NT2/D1 (cell line): ENCODE results near the gene UBN2.

ENCODE experiments used
- SUZ12 ChIP-seq: IDR thresholded peaks from 2 replicates; pipeline ENCODE4 v1.6.1; 2011; ENCODE audit not compliant: insufficient read length, insufficient read depth; ENCODE audit errors: extremely low read depth
- ZNF274 ChIP-seq: IDR thresholded peaks from 2 replicates; pipeline ENCODE4 v1.6.1; 2011; ENCODE audit warnings: mild to moderate bottlenecking, low read depth, low read length

- no peak for TF ChIP-seq ZNF274
- no peak for TF ChIP-seq SUZ12
These were observed 110.8 kb downstream of the UBN2 start for GRCh38 chr7:139341776-139342226.
